ENCODE measurements around the gene MAGEA3. TPM values are rescaled to one million over a fixed set of nuclear protein-coding genes. Genes with fewer than 3 reads are reported as not detected.
"Not testable (repeated sequence)": the region's sequence is repeated elsewhere in the genome, so short reads cannot be mapped to it uniquely, and the experiment has no call there.

The MAGEA3 gene, protein sequence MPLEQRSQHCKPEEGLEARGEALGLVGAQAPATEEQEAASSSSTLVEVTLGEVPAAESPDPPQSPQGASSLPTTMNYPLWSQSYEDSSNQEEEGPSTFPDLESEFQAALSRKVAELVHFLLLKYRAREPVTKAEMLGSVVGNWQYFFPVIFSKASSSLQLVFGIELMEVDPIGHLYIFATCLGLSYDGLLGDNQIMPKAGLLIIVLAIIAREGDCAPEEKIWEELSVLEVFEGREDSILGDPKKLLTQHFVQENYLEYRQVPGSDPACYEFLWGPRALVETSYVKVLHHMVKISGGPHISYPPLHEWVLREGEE
- not detected for total RNA-seq

DNA sequence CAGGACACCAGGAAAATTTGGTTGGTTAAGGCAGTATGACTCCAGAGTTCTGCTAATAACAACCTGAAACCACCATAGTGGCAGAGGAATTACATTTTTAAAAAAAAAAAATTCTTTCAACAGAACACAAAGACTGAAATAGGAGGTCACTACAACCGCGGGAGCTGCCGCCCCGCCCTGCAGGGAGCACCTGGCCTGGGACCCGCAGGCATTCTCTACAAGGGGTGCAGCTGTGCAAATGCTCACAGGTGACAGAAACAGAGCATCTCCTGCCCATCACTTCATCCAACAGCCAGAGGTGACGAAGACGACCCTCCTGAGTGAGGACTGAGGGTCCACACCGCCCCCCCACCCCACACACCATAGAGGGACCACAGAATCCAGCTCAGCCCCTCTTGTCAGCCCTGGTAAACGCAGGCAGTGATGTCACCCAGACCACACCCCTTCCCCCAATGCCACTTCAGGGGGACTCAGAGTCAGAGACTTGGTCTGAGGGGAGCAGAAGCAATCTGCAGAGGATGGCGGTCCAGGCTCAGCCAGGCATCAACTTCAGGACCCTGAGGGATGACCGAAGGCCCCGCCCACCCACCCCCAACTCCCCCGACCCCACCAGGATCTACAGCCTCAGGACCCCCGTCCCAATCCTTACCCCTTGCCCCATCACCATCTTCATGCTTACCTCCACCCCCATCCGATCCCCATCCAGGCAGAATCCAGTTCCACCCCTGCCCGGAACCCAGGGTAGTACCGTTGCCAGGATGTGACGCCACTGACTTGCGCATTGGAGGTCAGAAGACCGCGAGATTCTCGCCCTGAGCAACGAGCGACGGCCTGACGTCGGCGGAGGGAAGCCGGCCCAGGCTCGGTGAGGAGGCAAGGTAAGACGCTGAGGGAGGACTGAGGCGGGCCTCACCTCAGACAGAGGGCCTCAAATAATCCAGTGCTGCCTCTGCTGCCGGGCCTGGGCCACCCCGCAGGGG is at the start of gene MAGEA3:
MAGEA3 (plus strand) TSS at position 843 of the 980 bp plus-strand sequence. CDS start 2,039 bp downstream, outside the sequence.
- H3K4me1 ChIP-seq; H3K27me3 ChIP-seq; H3K4me3 ChIP-seq; DNase-seq (ENCODE audit: low spot score in 2 of 2); H3K27ac ChIP-seq; H3K9me3 ChIP-seq; H3K36me3 ChIP-seq: not testable (repeated sequence)
- no CpG with 5 or more reads among the region's 34 CpGs for WGBS

DNA sequence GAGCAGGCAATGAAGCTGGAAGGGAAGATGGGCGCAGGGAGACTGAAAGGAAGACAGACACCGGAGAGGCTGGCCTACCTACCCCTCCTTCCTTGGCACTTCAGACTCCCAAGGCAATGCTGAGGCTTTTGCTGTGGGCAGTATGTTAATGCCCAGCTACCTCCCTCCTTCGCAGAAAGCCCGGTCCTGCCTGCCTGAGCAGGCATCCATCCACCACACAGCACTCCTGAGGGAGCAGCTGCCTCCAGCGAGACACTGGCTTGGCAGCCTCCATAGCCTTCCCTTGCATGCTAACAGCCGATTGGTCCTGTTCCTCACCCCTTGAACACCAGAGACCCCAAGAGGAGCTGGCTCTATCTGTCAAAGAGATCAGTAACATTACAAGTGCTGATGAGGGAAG is 46.5 kb upstream of the MAGEA3 start:
- no peak for DNase-seq (ENCODE audit: low spot score in 2 of 2)
- no peaks in the 10 kb centered on the region for H3K36me3 ChIP-seq
- H3K9me3 ChIP-seq = no peaks in the 10 kb centered on the region
- TF ChIP-seq, protein P1, sequence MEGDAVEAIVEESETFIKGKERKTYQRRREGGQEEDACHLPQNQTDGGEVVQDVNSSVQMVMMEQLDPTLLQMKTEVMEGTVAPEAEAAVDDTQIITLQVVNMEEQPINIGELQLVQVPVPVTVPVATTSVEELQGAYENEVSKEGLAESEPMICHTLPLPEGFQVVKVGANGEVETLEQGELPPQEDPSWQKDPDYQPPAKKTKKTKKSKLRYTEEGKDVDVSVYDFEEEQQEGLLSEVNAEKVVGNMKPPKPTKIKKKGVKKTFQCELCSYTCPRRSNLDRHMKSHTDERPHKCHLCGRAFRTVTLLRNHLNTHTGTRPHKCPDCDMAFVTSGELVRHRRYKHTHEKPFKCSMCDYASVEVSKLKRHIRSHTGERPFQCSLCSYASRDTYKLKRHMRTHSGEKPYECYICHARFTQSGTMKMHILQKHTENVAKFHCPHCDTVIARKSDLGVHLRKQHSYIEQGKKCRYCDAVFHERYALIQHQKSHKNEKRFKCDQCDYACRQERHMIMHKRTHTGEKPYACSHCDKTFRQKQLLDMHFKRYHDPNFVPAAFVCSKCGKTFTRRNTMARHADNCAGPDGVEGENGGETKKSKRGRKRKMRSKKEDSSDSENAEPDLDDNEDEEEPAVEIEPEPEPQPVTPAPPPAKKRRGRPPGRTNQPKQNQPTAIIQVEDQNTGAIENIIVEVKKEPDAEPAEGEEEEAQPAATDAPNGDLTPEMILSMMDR (IDR thresholded peaks at IDR 0.05) = no peak
- no peak for TF ChIP-seq EP300 (IDR thresholded peaks at IDR 0.05)
- TF ChIP-seq POLR2AphosphoS5 (IDR thresholded peaks at IDR 0.05) = no peak
- no peak for TF ChIP-seq POLR2A (IDR thresholded peaks at IDR 0.05)
- H3K4me1 ChIP-seq = no peaks in the 10 kb centered on the region
- H3K4me3 ChIP-seq = no peak overlapping the region
- H3K27ac ChIP-seq = no peak overlapping the region
- WGBS = 96% methylated on average over 6 of the region's 6 CpGs
- H3K27me3 ChIP-seq = no peaks in the 10 kb centered on the region

DNA sequence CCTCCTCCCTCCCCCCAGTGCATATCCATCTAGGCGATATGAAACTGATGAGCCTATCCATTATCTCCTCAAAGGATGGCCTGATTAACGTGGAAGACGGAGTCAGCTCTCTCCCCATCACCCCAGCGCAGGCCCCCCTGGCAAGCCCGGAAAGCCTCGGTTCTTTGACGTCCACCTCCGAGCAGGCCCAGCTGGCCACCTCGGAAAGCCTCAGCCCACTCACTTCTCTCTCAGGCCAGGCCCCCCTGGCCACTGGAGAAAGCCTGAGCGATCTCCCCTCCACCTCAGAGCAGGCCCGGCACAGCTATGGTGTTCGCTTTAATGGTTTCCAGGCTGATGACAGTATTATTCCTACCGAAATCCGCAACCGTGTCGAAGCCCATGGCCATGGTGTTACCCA is 46.1 kb upstream of the MAGEA3 start:
- H3K27me3 ChIP-seq = no peaks in the 10 kb centered on the region
- no peak overlapping the region for H3K27ac ChIP-seq
- no peaks in the 10 kb centered on the region for H3K9me3 ChIP-seq
- TF ChIP-seq POLR2AphosphoS5 (IDR thresholded peaks at IDR 0.05) (no peak), EP300 (IDR thresholded peaks at IDR 0.05) (no peak), POLR2A (IDR thresholded peaks at IDR 0.05) (no peak)
- TF ChIP-seq, protein P1 (IDR thresholded peaks at IDR 0.05) = no peak
- WGBS = 90% methylated on average over 14 of the region's 16 CpGs
- no peaks in the 10 kb centered on the region for H3K4me1 ChIP-seq
- DNase-seq (ENCODE audit: low spot score in 2 of 2) = no peak
- H3K4me3 ChIP-seq = no peak overlapping the region
- no peaks in the 10 kb centered on the region for H3K36me3 ChIP-seq

DNA sequence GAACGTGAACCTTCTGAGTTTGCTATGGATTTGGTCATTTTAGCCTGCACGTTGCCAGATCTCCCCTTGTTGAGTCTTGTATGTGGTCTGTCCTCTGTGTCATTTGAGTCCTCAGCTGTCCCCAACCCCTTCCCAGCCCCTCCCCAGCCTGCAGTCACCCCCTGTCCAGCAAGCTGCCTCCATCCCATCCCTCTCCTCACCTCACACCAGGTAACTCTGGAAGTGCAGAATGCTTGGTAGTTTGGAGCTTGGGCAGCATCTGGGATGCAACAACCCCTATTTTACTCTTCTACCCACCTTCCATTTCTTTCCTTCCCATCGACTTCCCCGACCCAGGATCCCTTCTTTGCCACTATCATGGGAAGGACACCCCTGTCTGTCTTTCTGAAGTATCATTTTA is 42.5 kb upstream of the MAGEA3 start:
- TF ChIP-seq POLR2A (IDR thresholded peaks at IDR 0.05) (no peak), EP300 (IDR thresholded peaks at IDR 0.05) (no peak), POLR2AphosphoS5 (IDR thresholded peaks at IDR 0.05) (no peak)
- TF ChIP-seq, protein P1 (IDR thresholded peaks at IDR 0.05) = no peak
- Histone ChIP-seq H3K9me3 (no peaks in the 10 kb centered on the region), H3K4me1 (no peaks in the 10 kb centered on the region), H3K27me3 (no peaks in the 10 kb centered on the region), H3K4me3 (no peak overlapping the region), H3K27ac (no peak overlapping the region), H3K36me3 (no peaks in the 10 kb centered on the region)
- 79% methylated on average over 4 of the region's 4 CpGs for WGBS
- no peak for DNase-seq (ENCODE audit: low spot score in 2 of 2)

DNA sequence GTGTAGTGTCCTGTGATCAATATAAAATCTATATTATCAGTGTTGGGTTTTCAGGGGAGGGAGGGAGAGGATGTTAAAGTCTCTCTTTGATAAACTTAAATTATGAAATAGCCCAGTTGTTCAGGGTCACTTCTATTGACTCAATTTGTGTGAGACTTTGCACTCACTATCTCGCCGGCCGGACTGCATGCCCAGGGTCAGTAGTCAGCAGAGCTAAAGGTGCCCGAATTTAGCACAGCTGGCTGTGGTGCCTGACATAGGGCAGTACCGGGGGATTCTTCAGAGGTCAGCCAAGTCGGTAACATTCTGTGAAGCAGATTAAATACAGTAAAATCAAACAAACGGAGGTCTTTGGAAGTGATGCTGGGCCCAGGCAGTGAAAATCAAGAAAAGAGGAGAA is 41.7 kb upstream of the MAGEA3 start:
- Histone ChIP-seq H3K4me3 (no peak overlapping the region), H3K4me1 (no peaks in the 10 kb centered on the region), H3K27me3 (no peaks in the 10 kb centered on the region), H3K27ac (no peak overlapping the region), H3K9me3 (no peaks in the 10 kb centered on the region), H3K36me3 (no peaks in the 10 kb centered on the region)
- 88% methylated on average over 7 of the region's 7 CpGs for WGBS
- DNase-seq (ENCODE audit: low spot score in 2 of 2) = no peak
- no peak for TF ChIP-seq POLR2A (IDR thresholded peaks at IDR 0.05)
- TF ChIP-seq, protein P1 (IDR thresholded peaks at IDR 0.05) = no peak
- TF ChIP-seq EP300 (IDR thresholded peaks at IDR 0.05) = no peak
- TF ChIP-seq POLR2AphosphoS5 (IDR thresholded peaks at IDR 0.05) = no peak

All from suprapubic skin (tissue), 4 donors.